Cerebellar cortex (tissue), 1 donor: ENCODE results near the gene SH3TC1.
A peak's percentile ranks its signal among the peaks of the same experiment; 100 is the strongest.

Experiments
- DNase-seq: peaks from one replicate; pipeline ENCODE4 v3.0.0-alpha.2; 2015; ENCODE audit warnings: low spot score

SH3TC1 gene

DNA sequence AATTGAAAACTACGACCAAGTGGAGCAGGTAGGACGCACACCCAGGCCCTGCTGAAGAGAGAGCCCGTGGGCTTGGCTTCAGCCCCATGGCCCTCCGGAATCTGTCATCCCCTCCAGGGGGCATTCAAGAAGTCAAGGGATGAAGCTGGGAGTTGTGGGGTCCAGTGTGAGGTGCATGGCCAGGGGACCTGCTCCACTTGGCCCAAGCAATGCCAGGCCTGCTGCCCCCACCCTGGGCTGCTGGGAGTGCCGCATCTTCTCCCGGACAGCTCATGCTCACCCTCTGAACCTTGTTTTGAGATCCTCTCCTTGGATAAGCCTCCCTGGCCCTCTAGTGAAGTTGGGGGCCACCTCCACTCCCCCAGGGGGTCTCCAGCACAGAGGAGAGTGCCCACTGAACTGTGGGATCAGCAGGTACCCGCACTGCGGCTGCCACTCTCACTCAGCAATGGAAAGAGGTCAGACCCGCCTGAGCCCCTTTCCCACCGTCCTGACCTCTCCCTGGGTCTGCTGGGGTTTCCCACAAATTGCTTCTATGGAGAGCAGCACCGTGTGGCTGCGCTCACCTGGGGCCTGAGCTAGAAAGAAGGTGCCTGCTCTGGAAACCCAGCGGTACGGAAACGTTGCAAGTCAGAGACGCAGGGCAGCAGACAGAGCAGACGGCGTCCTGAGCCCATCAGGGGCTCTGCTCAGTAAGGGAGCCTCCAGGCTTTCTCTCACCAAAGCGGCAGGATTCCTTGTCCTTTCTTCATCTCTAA lies 35.5 kb upstream of the SH3TC1 start:
- DNase-seq, result no peak

DNA sequence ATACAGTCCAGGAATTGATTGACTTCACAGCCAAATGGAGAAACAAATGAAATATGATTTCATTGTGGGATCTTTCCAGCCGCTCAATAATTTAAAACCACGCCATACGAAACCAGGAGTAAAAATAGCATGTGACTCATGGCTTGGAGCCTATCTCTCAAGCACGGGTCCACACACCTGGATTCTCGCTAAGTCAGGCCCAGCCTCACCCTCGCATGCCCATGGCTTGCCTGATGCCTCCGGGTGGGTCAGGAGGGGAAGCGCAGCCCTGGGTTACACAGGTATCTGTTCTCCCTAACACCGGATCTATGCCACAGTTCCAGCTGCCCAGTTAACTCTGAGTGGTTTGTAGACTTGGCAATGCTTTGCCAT lies 34.9 kb upstream of the SH3TC1 start:
- no peak for DNase-seq

DNA sequence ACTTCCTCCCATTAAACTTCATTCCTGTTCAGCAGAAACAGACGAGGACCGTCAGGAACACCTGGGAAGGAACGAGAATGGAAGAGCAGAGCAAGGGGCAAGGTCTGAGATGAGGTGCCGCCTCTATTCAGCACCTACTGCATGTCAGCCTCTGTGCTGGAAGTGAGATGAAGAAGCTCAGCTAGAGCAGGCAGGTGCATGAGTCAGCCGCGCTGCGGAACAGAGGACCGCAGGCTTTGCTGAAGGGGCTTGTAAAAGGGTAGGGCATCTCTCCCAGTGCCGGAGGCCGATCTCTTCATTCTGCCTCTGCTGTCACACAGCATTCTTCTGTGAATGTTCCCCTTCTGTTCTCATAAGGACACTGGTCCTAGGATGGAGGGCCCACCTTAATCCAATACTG lies 34.4 kb upstream of the SH3TC1 start:
- no peak for DNase-seq

DNA sequence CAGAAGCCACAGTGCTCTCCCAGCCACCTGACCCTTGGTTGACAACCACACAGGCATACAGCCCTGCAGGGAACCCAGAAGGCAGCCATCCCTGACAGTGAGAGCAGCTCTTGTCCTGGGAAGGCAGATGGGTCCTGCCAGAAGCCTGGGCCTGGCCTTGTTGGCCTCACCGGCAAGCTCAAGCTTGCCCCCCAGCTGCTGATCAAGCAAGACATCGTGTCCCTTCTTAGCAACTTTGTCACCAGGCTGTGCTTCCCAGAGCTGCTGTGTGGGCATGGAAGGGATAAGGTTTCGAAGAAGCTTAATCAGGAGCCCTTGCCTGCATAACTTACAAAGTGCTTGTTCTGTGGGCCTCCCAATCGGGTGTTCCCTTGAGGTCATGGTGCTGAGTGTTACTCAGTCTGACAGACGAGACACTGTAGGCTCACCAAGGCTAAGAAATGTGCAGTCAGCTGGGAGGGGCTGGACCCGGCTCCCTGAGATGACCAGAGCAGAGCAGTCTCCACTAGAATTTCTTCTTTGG lies 33.7 kb upstream of the SH3TC1 start:
- no peak for DNase-seq

DNA sequence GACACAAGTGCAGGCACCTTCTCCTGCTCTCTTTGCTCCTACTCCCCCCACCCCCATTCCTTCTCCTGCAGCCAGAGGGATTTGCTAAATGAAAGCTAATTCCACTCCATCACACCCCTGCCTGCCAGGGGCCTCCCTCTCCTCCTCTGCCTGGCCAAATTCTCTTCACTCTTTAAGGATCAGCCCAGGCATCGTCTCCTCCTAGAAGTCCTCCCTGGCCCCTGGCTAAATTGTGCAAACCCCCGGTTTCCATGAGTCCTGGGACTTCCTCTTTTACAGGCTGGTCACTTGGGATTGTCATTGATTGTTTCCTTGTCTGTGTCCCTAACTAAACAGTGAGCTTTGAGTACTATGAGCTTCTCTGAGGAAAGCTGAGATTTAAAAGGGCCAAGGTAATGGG lies 31.8 kb upstream of the SH3TC1 start:
- DNase-seq, result no peak

DNA sequence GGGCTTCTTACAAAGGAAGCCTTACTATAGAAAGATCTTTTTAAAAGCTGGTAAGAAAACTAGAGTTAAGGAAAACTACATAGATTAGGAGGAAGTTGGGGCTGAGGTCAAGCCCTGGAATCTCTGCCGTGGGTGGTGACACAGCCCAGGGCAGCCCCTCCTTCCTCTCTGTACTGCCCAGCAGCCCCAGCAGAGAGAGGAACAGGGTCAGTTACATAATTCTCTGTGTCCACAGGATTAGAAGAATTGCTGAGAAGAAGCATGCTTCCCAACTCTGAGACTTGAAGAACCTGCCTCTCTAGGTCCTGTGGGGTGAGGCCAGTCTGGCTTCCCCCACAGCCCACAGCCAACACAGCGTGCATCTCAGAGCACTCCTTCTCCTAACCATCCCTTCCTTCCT lies 31.3 kb upstream of the SH3TC1 start:
- no peak for DNase-seq

DNA sequence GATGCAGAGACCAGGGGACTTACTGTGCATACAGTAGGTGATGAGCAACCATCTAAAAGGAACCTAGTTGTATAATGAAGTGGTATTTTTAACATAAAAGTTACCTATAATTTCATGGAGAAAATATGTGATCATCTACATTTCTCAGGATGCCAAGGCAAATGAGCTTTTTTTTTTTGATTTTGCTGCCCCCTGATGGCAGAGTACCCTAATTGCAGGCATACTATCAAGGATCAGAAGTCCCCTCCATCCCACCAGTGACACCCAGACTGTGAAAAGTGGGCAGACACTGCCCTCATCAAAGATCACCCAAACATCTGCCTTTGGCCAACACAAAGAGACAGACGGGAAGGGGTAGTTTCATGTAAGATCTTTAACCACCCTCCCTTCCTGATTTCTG lies 30.9 kb upstream of the SH3TC1 start:
- no peak for DNase-seq

DNA sequence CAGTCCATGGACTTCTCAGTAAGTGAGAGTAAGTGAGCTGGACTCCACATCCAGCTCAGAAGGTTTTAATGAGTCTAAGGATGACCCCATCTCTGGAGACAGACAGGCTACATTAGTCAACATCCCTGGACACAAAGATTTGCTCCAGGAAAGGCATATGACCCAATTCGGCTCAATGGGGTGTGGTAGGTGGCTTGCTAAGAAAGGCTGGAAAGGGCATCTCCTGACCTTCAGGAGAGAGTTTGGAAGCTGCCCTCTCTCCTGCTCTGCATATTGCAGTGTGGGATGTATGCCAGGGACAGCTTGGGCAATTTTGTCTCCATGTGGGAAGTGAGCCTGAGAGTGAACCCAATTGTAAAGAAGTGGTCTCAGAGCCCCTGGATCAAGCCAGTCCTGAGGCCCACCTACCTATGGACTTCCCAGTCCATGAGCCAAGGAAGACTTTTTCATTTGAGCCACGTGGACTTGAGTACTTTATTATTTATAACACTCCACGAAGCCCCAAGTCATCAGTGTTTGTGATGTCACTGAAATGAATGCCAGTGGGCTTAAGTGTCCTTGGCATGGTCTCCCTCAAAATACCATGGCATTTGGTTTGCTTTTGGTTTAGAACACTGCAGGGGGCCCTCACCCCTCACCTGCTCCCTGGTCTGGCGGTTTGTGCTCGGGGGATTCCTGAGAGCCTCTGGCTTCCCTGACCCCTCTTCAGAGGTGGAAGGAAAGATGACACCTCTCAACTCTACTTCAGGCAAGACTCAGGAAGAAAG lies 30.1 kb upstream of the SH3TC1 start:
- no peak for DNase-seq

DNA sequence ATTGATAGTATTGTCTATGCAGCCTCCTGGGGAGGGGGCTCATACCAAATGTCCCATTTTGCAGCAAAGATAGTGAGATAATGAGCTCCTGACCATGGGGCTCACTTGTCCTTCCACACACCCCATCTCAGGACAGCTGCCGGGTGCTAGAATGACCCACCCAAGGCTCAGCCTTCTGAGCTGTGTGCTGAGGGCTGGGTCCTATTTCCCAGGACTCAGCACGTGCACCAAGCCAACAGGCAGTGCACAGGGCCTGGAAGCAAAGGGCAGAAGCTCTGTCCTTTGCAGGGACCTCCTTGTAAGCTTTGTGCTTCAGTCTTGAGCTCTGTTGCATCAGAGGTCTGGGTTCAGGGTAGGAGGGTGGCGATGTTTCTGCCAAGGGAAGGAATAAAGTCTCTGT lies 29.3 kb upstream of the SH3TC1 start:
- DNase-seq, result no peak

DNA sequence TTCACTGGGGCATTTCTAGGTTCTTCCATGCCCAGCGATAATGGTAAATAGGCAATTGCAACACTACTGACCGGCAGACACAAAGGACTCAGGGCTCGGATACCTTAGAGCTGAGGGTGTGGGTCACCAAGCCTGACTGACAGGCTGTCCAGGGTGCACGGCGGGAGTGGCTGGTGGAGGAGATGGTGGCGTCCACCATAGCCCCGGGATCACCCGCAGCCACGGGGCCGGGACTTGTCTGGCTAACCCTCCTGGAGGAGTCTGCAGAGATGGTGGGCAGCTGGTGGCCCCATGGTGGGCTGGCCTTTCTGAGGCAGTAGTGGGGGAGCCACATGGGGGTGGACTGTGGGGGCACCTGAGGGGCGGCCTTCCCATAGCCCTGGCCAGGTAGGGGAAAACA lies 28.7 kb upstream of the SH3TC1 start:
- no peak for DNase-seq

DNA sequence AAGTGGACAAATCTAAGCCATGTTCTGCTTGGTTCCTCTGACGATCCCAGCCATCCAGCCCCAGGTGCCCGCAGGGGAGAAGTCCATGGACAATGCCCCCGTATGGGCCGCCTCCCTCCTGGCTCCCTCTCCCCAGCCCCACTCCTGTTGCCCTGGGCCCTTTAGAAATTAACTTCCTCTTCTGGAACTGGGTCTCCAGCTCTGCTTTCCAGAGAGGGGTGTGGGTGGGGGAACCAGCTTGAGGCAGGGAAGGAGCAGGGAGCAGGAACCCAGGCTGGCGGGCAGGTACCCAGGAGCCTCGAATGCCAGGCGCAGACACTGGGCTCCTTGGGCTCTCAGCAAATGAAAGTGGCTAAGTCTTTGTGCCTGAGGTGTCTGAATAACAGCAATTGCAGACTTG lies 27.8 kb upstream of the SH3TC1 start:
- DNase-seq, result no peak

DNA sequence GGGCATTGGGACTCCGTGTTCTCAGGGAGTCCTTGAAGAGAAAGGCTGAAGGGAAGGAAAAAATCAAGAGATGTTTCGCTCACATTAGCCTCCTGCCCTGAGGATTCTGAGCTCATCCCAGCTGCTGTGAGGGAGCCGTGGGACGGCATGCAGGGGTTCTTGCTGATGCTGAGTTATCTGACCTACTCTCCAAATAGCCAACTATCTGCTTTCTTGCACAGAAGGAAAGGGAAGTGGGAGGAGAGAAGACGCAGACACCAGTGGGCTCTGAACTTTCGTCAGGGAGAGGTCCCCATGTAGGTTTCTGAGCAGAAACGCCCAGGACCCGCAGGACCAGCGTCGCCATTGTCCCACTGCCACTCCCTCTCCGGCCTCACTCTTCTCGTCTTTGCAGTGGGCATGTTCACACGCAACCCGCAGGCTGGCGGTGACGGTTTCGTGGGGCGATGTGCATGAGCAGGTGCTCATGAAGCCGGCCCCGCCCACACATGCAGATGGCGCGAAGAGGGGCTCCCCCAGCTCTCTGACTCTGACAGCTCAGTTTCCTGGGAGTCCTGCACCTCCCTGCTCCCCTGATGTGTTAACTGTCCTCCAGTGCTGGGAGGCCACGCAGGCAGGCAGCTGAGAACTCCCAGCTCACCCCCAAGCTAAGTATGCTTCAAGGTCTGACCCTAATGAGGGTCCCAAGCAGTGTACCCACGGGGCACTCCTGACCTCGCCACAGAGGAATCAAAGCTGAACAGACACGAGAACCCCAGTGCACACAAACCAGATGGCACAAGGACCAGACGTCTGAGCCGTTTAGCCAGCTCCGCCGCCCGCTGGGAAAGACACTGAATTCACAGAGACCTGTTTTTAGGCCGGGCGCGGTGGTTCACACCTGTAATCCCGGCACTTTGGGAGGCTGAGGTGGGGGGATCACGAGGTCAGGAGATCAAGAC lies 26.8 kb upstream of the SH3TC1 start:
- no peak for DNase-seq

DNA sequence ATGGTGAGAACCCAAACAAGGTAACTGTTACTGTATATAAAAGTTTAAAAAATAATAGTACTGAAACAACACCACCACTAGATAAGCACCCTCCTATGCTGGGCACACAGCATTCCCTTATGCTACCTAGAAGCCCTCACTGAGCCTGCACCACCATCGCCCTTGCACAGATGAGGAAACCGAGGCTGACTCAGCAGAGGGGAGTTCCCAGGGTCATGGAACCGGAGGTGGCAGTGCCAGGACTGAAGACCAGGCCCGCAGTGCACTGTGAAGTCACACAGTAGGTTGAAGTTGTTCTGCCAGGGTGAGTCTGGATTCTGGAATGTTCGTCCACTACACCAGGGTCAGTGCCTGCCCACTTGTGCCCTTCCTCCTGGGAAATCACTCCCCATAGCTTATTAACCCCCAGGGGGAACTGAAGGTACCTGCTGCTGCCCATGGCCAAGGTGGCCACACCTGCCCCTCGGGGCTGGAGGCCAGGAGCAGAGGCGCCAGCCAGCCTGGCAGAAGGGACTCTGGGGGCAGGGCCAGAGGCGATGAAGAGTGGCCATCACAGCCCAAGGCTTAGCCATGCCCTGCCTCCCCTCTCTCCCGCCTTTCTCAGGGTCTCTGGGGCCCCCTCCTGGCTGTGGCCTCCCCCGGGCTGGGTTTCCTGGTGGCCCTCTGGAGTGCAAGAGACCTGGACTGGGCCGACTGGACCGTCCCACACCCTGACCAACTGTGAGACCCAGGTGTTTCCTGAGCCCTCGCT lies 25.4 kb upstream of the SH3TC1 start:
- DNase-seq, result no peak

DNA sequence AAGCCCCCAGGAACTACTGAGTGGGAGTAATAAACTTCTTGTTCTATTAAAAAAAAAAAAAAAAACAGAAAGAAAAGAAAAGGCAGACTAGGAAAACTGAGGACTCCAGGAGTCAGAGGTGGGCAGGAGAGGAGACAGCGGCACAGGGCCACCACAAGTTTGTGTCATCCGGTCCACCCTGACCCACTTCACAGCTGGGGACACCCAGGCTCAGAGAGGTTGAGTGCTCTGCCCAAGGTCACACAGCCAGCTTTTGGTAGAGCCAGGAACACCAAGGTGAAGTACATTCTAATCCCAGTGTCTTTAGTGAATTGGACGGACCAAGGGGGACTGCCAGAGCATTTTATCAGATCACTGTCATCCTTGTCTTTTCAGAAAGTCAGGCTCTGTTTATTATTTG lies 24.1 kb upstream of the SH3TC1 start:
- DNase-seq, result no peak

DNA sequence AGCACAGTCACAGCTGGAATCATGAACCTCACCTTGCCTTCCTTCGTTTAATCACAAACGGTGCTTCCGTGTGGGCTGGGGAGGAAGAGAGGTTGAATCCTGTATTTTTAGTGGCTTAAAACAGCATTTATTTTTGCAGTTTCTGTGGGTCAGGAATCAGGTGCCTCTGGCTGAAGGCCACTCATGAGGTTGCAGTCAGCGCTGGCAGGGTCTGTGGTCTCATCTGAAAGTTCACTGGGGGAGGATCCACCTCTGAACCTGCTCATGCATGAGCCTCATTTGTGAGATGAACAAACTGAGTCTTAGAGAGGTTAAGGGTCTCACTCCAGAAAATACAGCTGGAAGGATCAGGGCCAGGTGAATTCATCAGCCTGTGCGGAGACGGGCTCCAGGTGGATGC lies 23.4 kb upstream of the SH3TC1 start:
- DNase-seq, result no peak

DNA sequence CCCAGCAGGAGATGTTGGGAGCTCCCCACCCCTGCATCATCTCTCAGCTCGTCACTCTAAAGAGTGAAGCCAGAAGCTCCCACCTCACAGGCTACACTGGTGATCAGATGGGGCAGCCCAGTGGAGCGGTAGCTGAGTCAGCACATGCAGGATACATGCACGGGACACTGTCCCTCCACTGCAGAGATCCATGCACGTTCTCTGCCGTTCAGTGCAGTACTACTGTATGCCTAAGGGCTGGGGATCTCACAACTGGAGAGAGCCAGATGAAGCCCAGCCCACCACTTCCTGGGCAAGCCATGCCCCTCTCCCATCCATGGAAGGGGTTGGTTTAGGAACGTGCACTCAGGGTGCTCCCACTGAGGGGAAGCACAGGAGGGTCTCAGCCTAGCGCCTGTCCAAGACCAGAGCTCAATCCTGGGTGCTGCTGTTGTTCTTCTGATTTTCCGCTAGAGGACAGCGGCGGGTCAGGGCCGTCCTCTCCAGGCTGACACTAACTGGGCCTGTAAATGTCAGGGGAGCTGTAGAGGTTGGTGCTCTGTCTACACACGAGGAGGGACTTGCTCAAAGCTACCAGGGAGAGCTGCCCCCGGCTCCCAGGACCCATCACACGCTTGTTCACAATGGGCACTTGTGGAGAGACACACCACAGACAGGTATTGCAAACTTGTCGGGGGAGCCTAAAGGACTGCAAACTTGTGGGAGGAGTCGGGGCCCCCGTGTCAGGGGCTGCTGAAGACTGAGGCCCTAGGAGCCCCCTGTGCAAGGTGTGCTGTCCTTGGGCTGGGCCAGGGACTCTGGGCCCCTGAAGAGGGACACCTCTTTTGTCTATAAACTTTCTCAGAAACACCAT lies 22.3 kb upstream of the SH3TC1 start:
- peak; percentile 50 for DNase-seq

DNA sequence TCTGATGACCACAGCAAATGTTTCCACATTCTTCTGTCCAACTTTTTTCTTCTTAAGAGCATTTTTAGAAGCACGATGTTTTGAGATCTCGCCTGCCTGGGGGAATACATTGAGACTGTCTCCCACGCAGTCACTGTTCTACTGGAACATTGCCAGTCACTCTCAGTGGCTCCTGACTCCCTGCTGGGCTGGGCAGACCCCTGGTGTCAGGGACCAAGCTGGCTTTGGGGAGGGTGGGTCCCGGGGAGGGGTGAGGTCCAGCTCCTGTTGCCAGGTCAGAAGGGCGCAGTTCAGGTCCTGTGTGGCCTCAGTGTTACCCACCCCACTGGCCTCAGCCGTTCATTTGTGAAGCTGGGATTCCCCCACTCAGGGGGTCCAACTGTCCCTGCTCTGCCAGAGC lies 21.5 kb upstream of the SH3TC1 start:
- no peak for DNase-seq

DNA sequence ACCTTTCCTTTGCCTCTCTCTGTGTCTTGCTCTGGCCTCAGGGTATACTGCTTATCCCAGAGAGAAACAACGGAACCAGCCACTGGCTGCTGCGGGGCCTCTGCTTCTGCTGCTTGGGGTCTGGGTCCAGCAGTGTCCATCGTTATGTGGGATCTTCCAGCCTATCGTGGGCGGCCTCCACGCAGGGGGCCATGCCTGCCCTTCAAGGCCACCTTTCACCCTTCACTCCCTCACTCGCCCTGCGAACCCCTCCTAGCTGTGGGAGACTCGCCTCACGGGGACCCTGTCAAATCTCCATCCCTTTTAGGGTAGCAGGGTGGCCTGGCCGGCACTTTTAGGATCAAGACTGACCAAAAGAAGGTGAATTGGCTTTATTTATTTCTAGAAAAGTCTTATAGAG lies 21.1 kb upstream of the SH3TC1 start:
- DNase-seq, result no peak

DNA sequence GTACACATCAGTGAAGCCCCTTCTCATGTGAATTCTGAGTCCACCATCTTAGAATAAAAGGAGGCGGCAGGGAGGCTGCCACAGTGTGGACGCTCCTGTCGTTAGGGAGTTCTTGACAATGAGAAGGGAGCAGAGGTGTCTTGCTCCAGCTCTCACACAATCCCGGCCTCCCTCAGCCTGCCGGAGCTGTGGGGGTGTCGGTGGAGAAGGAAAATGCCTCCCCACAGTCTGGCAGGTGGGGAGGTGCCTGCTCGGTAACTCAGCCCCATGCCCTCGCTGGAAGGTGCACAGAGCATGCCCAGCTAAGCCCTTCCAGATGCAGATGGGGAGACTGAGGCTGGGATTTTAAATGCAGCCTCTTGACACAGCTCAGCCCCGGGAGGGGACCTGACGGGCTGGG lies 20.0 kb upstream of the SH3TC1 start:
- DNase-seq, result no peak

DNA sequence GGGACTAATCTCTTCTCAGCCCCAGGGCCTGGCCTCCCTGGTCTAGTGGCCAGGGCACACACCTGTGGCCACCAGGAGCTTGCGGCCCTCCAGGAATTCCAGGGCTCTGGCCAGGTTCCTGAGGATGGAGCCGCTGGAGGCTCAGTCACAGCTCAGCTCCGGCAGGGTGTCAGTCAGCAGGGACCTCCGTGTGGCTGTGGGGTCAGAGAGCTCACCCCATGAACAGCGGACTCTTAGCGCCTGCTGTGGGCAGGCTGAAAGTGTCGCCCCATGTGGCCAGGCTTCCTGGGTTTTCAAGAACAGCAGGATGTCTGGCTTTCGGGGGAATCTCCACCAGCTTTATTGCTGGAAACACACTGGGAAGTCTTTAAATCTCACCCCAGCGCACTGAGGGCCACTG lies 19.3 kb upstream of the SH3TC1 start:
- DNase-seq, result no peak
